Memory B cell (primary cell): ENCODE data around the gene BNIP1.
"Not testable (repeated sequence)": the region's sequence is repeated elsewhere in the genome, so short reads cannot be mapped to it uniquely, and the experiment has no call there.

Source experiments
- ATAC-seq: fragments of 150-1000 bp; cut with Tn5 transposase; 2 replicates; pipeline ENCODE4 v1.10.0; 2021; ENCODE audit warnings: low read depth, mild to moderate bottlenecking, moderate library complexity
- DNase-seq, 2 donors: peaks; one replicate each; pipeline ENCODE4 v3.0.0; 2022; ENCODE audit warnings: low spot score in 2 of 2
- H3K27ac Mint-ChIP-seq: one replicate; pipeline ENCODE4 v1.8.0; 2022; ENCODE audit warnings: mild to moderate bottlenecking, moderate library complexity, mixed read lengths
- H3K27me3 Mint-ChIP-seq: one replicate; pipeline ENCODE4 v1.8.0; 2022; ENCODE audit warnings: mixed read lengths
- H3K36me3 Mint-ChIP-seq: one replicate; pipeline ENCODE4 v1.8.0; 2022; ENCODE audit warnings: mild to moderate bottlenecking, mixed read lengths
- H3K4me1 Mint-ChIP-seq: one replicate; pipeline ENCODE4 v1.8.0; 2022; ENCODE audit warnings: mixed read lengths
- H3K4me3 Mint-ChIP-seq: one replicate; pipeline ENCODE4 v1.8.0; 2022; ENCODE audit warnings: mild to moderate bottlenecking, moderate library complexity, mixed read lengths
- H3K9me3 Mint-ChIP-seq: one replicate; pipeline ENCODE4 v1.8.0; 2022; ENCODE audit warnings: mixed read lengths

Gene BNIP1

GRCh38 chr5:173144200-173145176 lies at the start of gene BNIP1:
Gene BNIP1, plus strand, starts transcription at chr5:173144531. Its CDS starts 15 bp downstream, at chr5:173144546.
- Mint-ChIP-seq H3K4me1 (peaks cover 3% of the 10 kb centered on the region), H3K9me3 (no peaks in the 10 kb centered on the region), H3K36me3 (peaks cover 10% of the 10 kb centered on the region), H3K27me3 (no peaks in the 10 kb centered on the region), H3K4me3 (peak within 1 kb of the TSS; percentile 95), H3K27ac (peak within 1 kb of the TSS; percentile 97)
- DNase-seq (peak; percentile 98 to 99), ATAC-seq (peak; percentile 88)

- ATAC-seq (no peak), DNase-seq (no peak)
- peaks cover 5% of the 10 kb centered on the region for H3K9me3 Mint-ChIP-seq
- peaks cover 21% of the 10 kb centered on the region for H3K36me3 Mint-ChIP-seq
- H3K27me3 Mint-ChIP-seq: no peaks in the 10 kb centered on the region
- no peak overlapping the region for H3K4me3 Mint-ChIP-seq
- H3K27ac Mint-ChIP-seq: peak overlapping the region; percentile 76
- peaks cover 24% of the 10 kb centered on the region for H3K4me1 Mint-ChIP-seq
These were observed 45.5 kb upstream of the BNIP1 start for GRCh38 chr5:173098787-173099186.

- no peaks in the 10 kb centered on the region for H3K27me3 Mint-ChIP-seq
- H3K4me1 Mint-ChIP-seq: peaks cover 24% of the 10 kb centered on the region
- no peak overlapping the region for H3K4me3 Mint-ChIP-seq
- peaks cover 5% of the 10 kb centered on the region for H3K9me3 Mint-ChIP-seq
- H3K36me3 Mint-ChIP-seq: peaks cover 20% of the 10 kb centered on the region
- H3K27ac Mint-ChIP-seq: peak overlapping the region; percentile 76
- ATAC-seq (no peak), DNase-seq (no peak)
These were observed 44.9 kb upstream of the BNIP1 start for GRCh38 chr5:173099461-173099860.

GRCh38 chr5:173101245-173101644 lies 43.1 kb upstream of the BNIP1 start:
- H3K36me3 Mint-ChIP-seq: peaks cover 25% of the 10 kb centered on the region
- H3K9me3 Mint-ChIP-seq: peaks cover 5% of the 10 kb centered on the region
- peaks cover 29% of the 10 kb centered on the region for H3K4me1 Mint-ChIP-seq
- no peak overlapping the region for H3K4me3 Mint-ChIP-seq
- DNase-seq: no peak
- H3K27ac Mint-ChIP-seq: no peak overlapping the region
- H3K27me3 Mint-ChIP-seq: no peaks in the 10 kb centered on the region
- no peak for ATAC-seq

GRCh38 chr5:173103411-173103810 lies 40.9 kb upstream of the BNIP1 start:
- Mint-ChIP-seq H3K9me3 (peaks cover 5% of the 10 kb centered on the region), H3K4me1 (peaks cover 22% of the 10 kb centered on the region), H3K27ac (peak overlapping the region; percentile 58), H3K36me3 (peaks cover 23% of the 10 kb centered on the region), H3K27me3 (no peaks in the 10 kb centered on the region), H3K4me3 (no peak overlapping the region)
- ATAC-seq: no peak
- DNase-seq: no peak

GRCh38 chr5:173108914-173109313 lies 35.4 kb upstream of the BNIP1 start:
- DNase-seq (no peak), ATAC-seq (no peak)
- H3K27me3 Mint-ChIP-seq: no peaks in the 10 kb centered on the region

GRCh38 chr5:173114536-173114935 lies 29.8 kb upstream of the BNIP1 start:
- Mint-ChIP-seq H3K27ac (peak overlapping the region; percentile 53), H3K4me1 (peaks cover 2% of the 10 kb centered on the region), H3K4me3 (no peak overlapping the region), H3K27me3 (no peaks in the 10 kb centered on the region), H3K36me3 (peaks cover 57% of the 10 kb centered on the region), H3K9me3 (no peaks in the 10 kb centered on the region)
- no peak for ATAC-seq
- no peak for DNase-seq

More at GRCh38 chr5:173108914-173109313, 35.4 kb upstream of the BNIP1 start:
- H3K36me3 Mint-ChIP-seq: peaks cover 37% of the 10 kb centered on the region
- peaks cover 10% of the 10 kb centered on the region for H3K4me1 Mint-ChIP-seq
- H3K4me3 Mint-ChIP-seq: no peak overlapping the region
- no peaks in the 10 kb centered on the region for H3K9me3 Mint-ChIP-seq
- peak overlapping the region; percentile 40 for H3K27ac Mint-ChIP-seq

- Mint-ChIP-seq H3K4me3 (no peak overlapping the region), H3K9me3 (no peaks in the 10 kb centered on the region), H3K36me3 (peaks cover 40% of the 10 kb centered on the region), H3K4me1 (peaks cover 2% of the 10 kb centered on the region), H3K27me3 (no peaks in the 10 kb centered on the region), H3K27ac (no peak overlapping the region)
- DNase-seq: no peak
- no peak for ATAC-seq
These were observed 24.6 kb upstream of the BNIP1 start for GRCh38 chr5:173119719-173120118.

GRCh38 chr5:173123416-173123815 lies 20.9 kb upstream of the BNIP1 start:
- no peaks in the 10 kb centered on the region for H3K9me3 Mint-ChIP-seq
- no peaks in the 10 kb centered on the region for H3K4me1 Mint-ChIP-seq
- H3K27ac Mint-ChIP-seq: no peak overlapping the region
- H3K4me3 Mint-ChIP-seq: no peak overlapping the region
- H3K36me3 Mint-ChIP-seq: peaks cover 34% of the 10 kb centered on the region
- DNase-seq: no peak
- ATAC-seq: no peak
- no peaks in the 10 kb centered on the region for H3K27me3 Mint-ChIP-seq

GRCh38 chr5:173132166-173132565 lies 12.2 kb upstream of the BNIP1 start:
- not testable (repeated sequence) for H3K36me3 Mint-ChIP-seq, H3K27ac Mint-ChIP-seq, H3K9me3 Mint-ChIP-seq, H3K4me1 Mint-ChIP-seq, H3K27me3 Mint-ChIP-seq, DNase-seq, H3K4me3 Mint-ChIP-seq, ATAC-seq

- DNase-seq (no peak), ATAC-seq (no peak)
- Mint-ChIP-seq H3K27me3 (no peaks in the 10 kb centered on the region), H3K9me3 (no peaks in the 10 kb centered on the region), H3K36me3 (peaks cover 8% of the 10 kb centered on the region), H3K4me1 (no peaks in the 10 kb centered on the region), H3K27ac (no peak overlapping the region), H3K4me3 (no peak overlapping the region)
These were observed 5.6 kb upstream of the BNIP1 start for GRCh38 chr5:173138707-173139106.

- DNase-seq (no peak), ATAC-seq (no peak)
- Mint-ChIP-seq H3K36me3 (peaks cover 8% of the 10 kb centered on the region), H3K4me1 (no peaks in the 10 kb centered on the region), H3K27ac (peak overlapping the region; percentile 40), H3K4me3 (no peak overlapping the region), H3K9me3 (no peaks in the 10 kb centered on the region), H3K27me3 (no peaks in the 10 kb centered on the region)
These were observed 4.7 kb upstream of the BNIP1 start for GRCh38 chr5:173139631-173140030.

- ATAC-seq (no peak), DNase-seq (no peak)
- Mint-ChIP-seq H3K36me3 (peaks cover 8% of the 10 kb centered on the region), H3K4me1 (peaks cover 3% of the 10 kb centered on the region), H3K9me3 (no peaks in the 10 kb centered on the region), H3K4me3 (no peak overlapping the region), H3K27ac (peak overlapping the region; percentile 21), H3K27me3 (no peaks in the 10 kb centered on the region)
These were observed 3.6 kb upstream of the BNIP1 start for GRCh38 chr5:173140769-173141168.

- no peaks in the 10 kb centered on the region for H3K27me3 Mint-ChIP-seq
- H3K27ac Mint-ChIP-seq: peak overlapping the region; percentile 97
- no peak for DNase-seq
- no peaks in the 10 kb centered on the region for H3K9me3 Mint-ChIP-seq
- peaks cover 3% of the 10 kb centered on the region for H3K4me1 Mint-ChIP-seq
- no peak overlapping the region for H3K4me3 Mint-ChIP-seq
- ATAC-seq: no peak
- H3K36me3 Mint-ChIP-seq: peaks cover 7% of the 10 kb centered on the region
These were observed 764 bp upstream of the BNIP1 start for GRCh38 chr5:173143567-173143966.
